IMR-90 (cell line): ENCODE measurements around the gene CCDC88C. TPM values are rescaled to one million over a fixed set of nuclear protein-coding genes. Genes with fewer than 3 reads are reported as not detected.

ENCODE experiments used
- ATAC-seq: fragments of 200-7000 bp; cut with Tn5 transposase; 2 replicates; pipeline ENCODE4 v1.9.1; 2020; ENCODE audit warnings: low read depth, mild to moderate bottlenecking, moderate library complexity
- BruUV-seq: library from RNA; stranded (reverse); fragments of 400-500 nt; replicated peaks from 2 replicates; lab custom pipeline; 2021; lab: Mats Ljungman, UMichigan
- CTCF ChIA-PET: fragments of 300-600 bp; formaldehyde crosslinking; extraction: SDS; loops from one replicate; lab custom pipeline; 2021; ENCODE audit warnings: antibody characterized with exemption; lab: Yijun Ruan, JAX
- POLR2A ChIA-PET: fragments of 300-600 bp; sonication (Branson Sonifier 250); formaldehyde crosslinking; loops from one replicate; lab custom pipeline; 2022; ENCODE audit warnings: antibody characterized with exemption; ENCODE audit not compliant: unreplicated experiment; lab: Charles Lee
- DNase-seq: peaks from one replicate; pipeline ENCODE4 v3.0.0; 2013
- H2AFZ ChIP-seq: replicated peaks from 2 replicates; pipeline ENCODE3; 2013; ENCODE audit warnings: low read length, mild to moderate bottlenecking; ENCODE audit not compliant: poor library complexity
- H2AK5ac ChIP-seq: 2 replicates; pipeline ENCODE4 v1.6.1; 2013; ENCODE audit warnings: low read depth, low read length, inconsistent platforms
- H2AK9ac ChIP-seq: replicated peaks from 2 replicates; pipeline ENCODE3; 2013; ENCODE audit warnings: mild to moderate bottlenecking, low read depth, low read length, moderate library complexity; ENCODE audit not compliant: poor library complexity
- H2BK120ac ChIP-seq: 2 replicates; pipeline ENCODE4 v1.6.1; 2013; ENCODE audit warnings: low read depth, low read length, inconsistent platforms
- H2BK15ac ChIP-seq: 3 replicates; pipeline ENCODE4 v1.6.1; 2013; ENCODE audit warnings: low read depth, low read length, inconsistent platforms
- H2BK20ac ChIP-seq: 2 replicates; pipeline ENCODE4 v1.6.1; 2013; ENCODE audit warnings: low read depth, mild to moderate bottlenecking, inconsistent platforms, low read length, moderate library complexity
- H2BK5ac ChIP-seq: 2 replicates; pipeline ENCODE4 v1.6.1; 2013; ENCODE audit warnings: mild to moderate bottlenecking, low read depth, low read length, inconsistent platforms; ENCODE audit not compliant: poor library complexity, severe bottlenecking
- H3K14ac ChIP-seq: replicated peaks from 2 replicates; pipeline ENCODE4 v1.6.1; 2013; ENCODE audit warnings: low read depth, low read length, inconsistent platforms
- H3K18ac ChIP-seq: 2 replicates; pipeline ENCODE4 v1.6.1; 2013; ENCODE audit warnings: low read depth, low read length, control low read depth
- H3K23ac ChIP-seq: 2 replicates; pipeline ENCODE4 v1.6.1; 2013; ENCODE audit warnings: low read depth, low read length, inconsistent platforms
- H3K27ac ChIP-seq: 2 replicates; pipeline ENCODE4 v1.5.1; 2013; ENCODE audit warnings: mild to moderate bottlenecking, control low read depth, low read length; ENCODE audit not compliant: insufficient read depth
- H3K27me3 ChIP-seq: 2 replicates; pipeline ENCODE4 v1.6.1; 2013; ENCODE audit warnings: low read length; ENCODE audit not compliant: control insufficient read depth, insufficient read depth
- H3K36me3 ChIP-seq: 2 replicates; pipeline ENCODE4 v1.6.1; 2013; ENCODE audit warnings: low read length, mixed read lengths; ENCODE audit not compliant: control insufficient read depth, insufficient read depth
- H3K4ac ChIP-seq: 2 replicates; pipeline ENCODE4 v1.6.1; 2013; ENCODE audit warnings: low read depth, low read length, inconsistent platforms
- H3K4me1 ChIP-seq: 2 replicates; pipeline ENCODE4 v1.6.1; 2013; ENCODE audit warnings: low read length, mixed read lengths; ENCODE audit not compliant: control insufficient read depth, insufficient read depth
- H3K4me2 ChIP-seq: 2 replicates; pipeline ENCODE4 v1.6.1; 2013; ENCODE audit warnings: low read depth, mild to moderate bottlenecking, control low read depth, low read length, moderate library complexity
- H3K4me3 ChIP-seq: 2 replicates; pipeline ENCODE4 v1.5.1; 2013; ENCODE audit warnings: low read depth, mild to moderate bottlenecking, control low read depth, low read length, moderate library complexity; ENCODE audit not compliant: insufficient read depth
- H3K56ac ChIP-seq: 2 replicates; pipeline ENCODE4 v1.6.1; 2013; ENCODE audit warnings: low read length, inconsistent platforms; ENCODE audit not compliant: insufficient read depth; ENCODE audit errors: extremely low read depth
- H3K79me1 ChIP-seq, 2 experiments: 2 replicates each; pipeline ENCODE4 v1.6.1; 2013; ENCODE audit warnings: low read length in 2 of 2, inconsistent platforms in 1 of 2, low read depth in 1 of 2
- H3K9ac ChIP-seq: 2 replicates; pipeline ENCODE4 v1.6.1; 2013; ENCODE audit warnings: low read depth, low read length, control low read depth
- H3K9me1 ChIP-seq: 2 replicates; pipeline ENCODE4 v1.6.1; 2013; ENCODE audit warnings: low read length, inconsistent platforms; ENCODE audit not compliant: insufficient read depth
- H3K9me3 ChIP-seq: 2 replicates; pipeline ENCODE4 v1.6.1; 2013; ENCODE audit warnings: low read length; ENCODE audit not compliant: control insufficient read depth, insufficient read depth
- H4K20me1 ChIP-seq: 2 replicates; pipeline ENCODE4 v1.6.1; 2013; ENCODE audit warnings: low read length, inconsistent platforms; ENCODE audit not compliant: insufficient read depth
- H4K5ac ChIP-seq: 2 replicates; pipeline ENCODE4 v1.6.1; 2013; ENCODE audit warnings: mild to moderate bottlenecking, low read depth, low read length, control low read depth
- H4K8ac ChIP-seq, 2 experiments: 2 replicates each; pipeline ENCODE4 v1.6.1; 2013; ENCODE audit warnings: low read depth in 2 of 2, low read length in 2 of 2, control low read depth in 1 of 2, inconsistent platforms in 1 of 2
- H4K91ac ChIP-seq: 2 replicates; pipeline ENCODE4 v1.6.1; 2013; ENCODE audit warnings: low read depth, low read length, inconsistent platforms; ENCODE audit not compliant: insufficient read depth
- BHLHE40 ChIP-seq: fragments of 150-350 bp; IDR thresholded peaks from 2 replicates; pipeline ENCODE4 v1.6.1; 2016; ENCODE audit warnings: mild to moderate bottlenecking, low read depth, low read length
- CEBPB ChIP-seq: IDR thresholded peaks from 2 replicates; pipeline ENCODE4 v1.6.1; 2012; ENCODE audit warnings: low read depth, low read length, improper control_type of control experiment
- CHD1 ChIP-seq: IDR thresholded peaks from 2 replicates; pipeline ENCODE4 v1.6.1; 2012; ENCODE audit warnings: low read depth, low read length, improper control_type of control experiment
- CTCF ChIP-seq: conservative IDR thresholded peaks from 2 replicates; pipeline ENCODE4 v1.5.1; 2012; ENCODE audit warnings: mild to moderate bottlenecking, low read depth, low read length, improper control_type of control experiment
- ELK1 ChIP-seq: fragments of 150-350 bp; IDR thresholded peaks from 2 replicates; pipeline ENCODE4 v1.6.1; 2016; ENCODE audit warnings: low read depth, mild to moderate bottlenecking, low read length, moderate library complexity, borderline replicate concordance
- FOS ChIP-seq: fragments of 150-350 bp; IDR thresholded peaks from 2 replicates; pipeline ENCODE4 v1.6.1; 2016; ENCODE audit warnings: low read depth, low read length
- MAFK ChIP-seq: IDR thresholded peaks from 2 replicates; pipeline ENCODE4 v1.6.1; 2012; ENCODE audit warnings: low read depth, low read length, improper control_type of control experiment
- MAZ ChIP-seq: IDR thresholded peaks from 2 replicates; pipeline ENCODE4 v1.6.1; 2012; ENCODE audit warnings: low read depth, mild to moderate bottlenecking, low read length, improper control_type of control experiment, moderate library complexity, borderline replicate concordance
- MXI1 ChIP-seq: IDR thresholded peaks from 2 replicates; pipeline ENCODE4 v1.6.1; 2012; ENCODE audit warnings: low read depth, mild to moderate bottlenecking, low read length, moderate library complexity, borderline replicate concordance
- NFE2L2 ChIP-seq: fragments of 150-350 bp; IDR thresholded peaks from 2 replicates; pipeline ENCODE4 v1.6.1; 2016; ENCODE audit warnings: low read depth, mild to moderate bottlenecking, low read length
- POLR2A ChIP-seq: IDR thresholded peaks from 2 replicates; pipeline ENCODE4 v1.6.1; 2012; ENCODE audit warnings: mild to moderate bottlenecking, low read depth, low read length
- RAD21 ChIP-seq: IDR thresholded peaks from 2 replicates; pipeline ENCODE4 v1.6.1; 2012; ENCODE audit warnings: low read length, improper control_type of control experiment
- RCOR1 ChIP-seq: IDR thresholded peaks from 2 replicates; pipeline ENCODE4 v1.6.1; 2012; ENCODE audit warnings: mild to moderate bottlenecking, low read length, improper control_type of control experiment; ENCODE audit not compliant: insufficient replicate concordance
- RFX5 ChIP-seq: IDR thresholded peaks from 2 replicates; pipeline ENCODE4 v1.8.0; 2012; ENCODE audit warnings: low read depth, mild to moderate bottlenecking, low read length, moderate library complexity
- SMC3 ChIP-seq: fragments of 150-350 bp; IDR thresholded peaks from 2 replicates; pipeline ENCODE4 v1.6.1; 2016; ENCODE audit warnings: low read depth, mild to moderate bottlenecking, antibody characterized with exemption, low read length, moderate library complexity
- USF2 ChIP-seq: fragments of 150-350 bp; IDR thresholded peaks from 2 replicates; pipeline ENCODE4 v1.6.1; 2017; ENCODE audit warnings: mild to moderate bottlenecking, antibody characterized with exemption, low read length, low read depth
- WGBS, 2 experiments: methylation state at CpG; one replicate each; pipeline versions ENCODE4 v1.1.5 to v1.1.7; 2013; ENCODE audit warnings: missing lambda C conversion rate in 2 of 2; ENCODE audit not compliant: insufficient read length in 1 of 2; ENCODE audit errors: extremely low coverage in 2 of 2; 5-methylcytosine and 5-hydroxymethylcytosine counted together
- dilution Hi-C: fragments of 300-500 bp; cut with HindIII; formaldehyde crosslinking; loops from one replicate; pipeline ENCODE4 v1.14.3; 2018; ENCODE audit warnings: low sequenced_read_pairs; ENCODE audit not compliant: unreplicated experiment
- in situ Hi-C: fragments of 300-500 bp; cut with MboI; formaldehyde crosslinking; loops from 3 replicates; pipeline ENCODE4 v1.14.3; 2019; ENCODE audit warnings: low sequenced_read_pairs, inconsistent platforms, mixed read lengths
- intact Hi-C: fragments of 100-400 bp; cut with micrococcal nuclease; formaldehyde crosslinking; loops from 2 replicates; pipeline ENCODE4 v1.10.0; 2022
- polyA plus RNA-seq, 3 experiments: library from polyadenylated mRNA; depleted of rRNA; stranded (reverse); fragments of >200 nt; gene quantifications; 2 replicates each; pipeline ENCODE4 v1.2.3, GENCODE V29; 2012; ENCODE audit warnings: low replicate concordance in 1 of 3
- total RNA-seq: library from RNA; depleted of rRNA; stranded (reverse); fragments of >200 nt; gene quantifications from 2 replicates; pipeline ENCODE4 v1.2.3, GENCODE V29; 2012

The CCDC88C gene
- total and polyA plus RNA-seq, 2 of the 4 experiments (the other 2 are of a cell fraction) = 0.17 to 0.18 TPM

- Histone ChIP-seq H4K20me1 (no peaks in the 10 kb centered on the region), H3K56ac (no peak overlapping the region), H3K14ac (no peak overlapping the region), H3K27ac (no peak overlapping the region), H3K18ac (no peak overlapping the region), H3K36me3 (no peaks in the 10 kb centered on the region), H3K27me3 (peaks cover 2% of the 10 kb centered on the region), H3K4ac (no peak overlapping the region), H4K91ac (no peak overlapping the region), H4K5ac (no peak overlapping the region), H3K4me1 (no peaks in the 10 kb centered on the region), H4K8ac (no peak overlapping the region), H2BK5ac (no peak overlapping the region), H3K79me1 (no peaks in the 10 kb centered on the region), H2AK5ac (no peak overlapping the region), H2BK20ac (no peak overlapping the region), H3K9me3 (no peaks in the 10 kb centered on the region), H2AFZ (no peak overlapping the region), H3K23ac (no peak overlapping the region), H3K9me1 (no peaks in the 10 kb centered on the region), H3K4me2 (no peak overlapping the region), H2BK15ac (no peak overlapping the region), H2AK9ac (no peak overlapping the region), H2BK120ac (no peak overlapping the region), H3K9ac (no peak overlapping the region), H3K4me3 (no peak overlapping the region)
- dilution Hi-C loops (no loop called here), in situ Hi-C loops (no loop called here), intact Hi-C loops (no loop called here)
- DNase-seq (no peak), ATAC-seq (no peak)
- BruUV-seq = no TSS peak
- TF ChIP-seq BHLHE40 = no peak
- no peak for TF ChIP-seq RCOR1
- no peak for TF ChIP-seq RAD21
- no peak for TF ChIP-seq MXI1
- TF ChIP-seq POLR2A = no peak
- TF ChIP-seq NFE2L2 = no peak
- TF ChIP-seq MAFK = no peak
- TF ChIP-seq MAZ = no peak
- no peak for TF ChIP-seq CHD1
- no peak for TF ChIP-seq USF2
- no peak for TF ChIP-seq CEBPB
- no peak for TF ChIP-seq RFX5
- TF ChIP-seq SMC3 = no peak
- no peak for TF ChIP-seq ELK1
- TF ChIP-seq FOS = no peak
- no peak for TF ChIP-seq CTCF
- WGBS, 2 experiments = no CpG with 5 or more reads among the region's 5 CpGs
- CTCF ChIA-PET = no interaction called here
- POLR2A ChIA-PET = no interaction called here
Observed at GRCh38 chr14:91311284-91311662, 106.3 kb downstream of the CCDC88C start.
